KMS-11 (cell line): ENCODE measurements around the gene PHACTR1.
"Not testable (repeated sequence)": the region's sequence is repeated elsewhere in the genome, so short reads cannot be mapped to it uniquely, and the experiment has no call there.

Experiments
- H2AFZ ChIP-seq: fragments of 200-600 bp; sonication (generic); 2 replicates; pipeline ENCODE4 v1.6.1; 2016; ENCODE audit warnings: antibody characterized with exemption, mixed run types, low read depth
- H3K27ac ChIP-seq: fragments of 200-600 bp; sonication (generic); 2 replicates; pipeline ENCODE4 v1.6.1; 2016; ENCODE audit warnings: mild to moderate bottlenecking, mixed run types
- H3K27me3 ChIP-seq: fragments of 200-600 bp; sonication (generic); 2 replicates; pipeline ENCODE4 v1.6.1; 2017; ENCODE audit warnings: mild to moderate bottlenecking, low read depth, mixed run types, moderate library complexity; ENCODE audit not compliant: insufficient read depth
- H3K36me3 ChIP-seq: fragments of 200-600 bp; sonication (generic); 2 replicates; pipeline ENCODE4 v1.6.1; 2017; ENCODE audit warnings: mild to moderate bottlenecking, mixed run types; ENCODE audit not compliant: insufficient read depth
- H3K4me1 ChIP-seq: fragments of 200-600 bp; sonication (generic); 2 replicates; pipeline ENCODE4 v1.6.1; 2016; ENCODE audit warnings: mild to moderate bottlenecking, low read depth, mixed run types; ENCODE audit not compliant: poor library complexity, severe bottlenecking
- H3K4me2 ChIP-seq: fragments of 200-600 bp; sonication (generic); 2 replicates; pipeline ENCODE4 v1.7.0; 2016; ENCODE audit warnings: mild to moderate bottlenecking, mixed run types
- H3K4me3 ChIP-seq: fragments of 200-600 bp; sonication (generic); IDR thresholded peaks from 2 replicates; pipeline ENCODE4 v1.6.1; 2017; ENCODE audit warnings: low read depth, low read length, mixed read lengths; ENCODE audit not compliant: insufficient read depth
- H3K79me2 ChIP-seq: fragments of 200-600 bp; sonication (generic); 2 replicates; pipeline ENCODE4 v1.6.1; 2016; ENCODE audit warnings: low read depth, mixed run types; ENCODE audit not compliant: insufficient read depth
- H3K9ac ChIP-seq: fragments of 200-600 bp; sonication (generic); 2 replicates; pipeline ENCODE4 v1.6.1; 2016; ENCODE audit warnings: mild to moderate bottlenecking, mixed run types
- H4K20me1 ChIP-seq: fragments of 200-600 bp; sonication (generic); 2 replicates; pipeline ENCODE4 v1.6.1; 2016; ENCODE audit warnings: mild to moderate bottlenecking, mixed run types; ENCODE audit not compliant: insufficient read depth
- TF ChIP-seq, protein P1 (sequence below): fragments of 200-600 bp; sonication (generic); conservative IDR thresholded peaks from 2 replicates; pipeline ENCODE4 v1.6.1; 2017; ENCODE audit warnings: low read depth, mild to moderate bottlenecking, antibody characterized with exemption, low read length, moderate library complexity, mixed read lengths

PHACTR1 gene

DNA sequence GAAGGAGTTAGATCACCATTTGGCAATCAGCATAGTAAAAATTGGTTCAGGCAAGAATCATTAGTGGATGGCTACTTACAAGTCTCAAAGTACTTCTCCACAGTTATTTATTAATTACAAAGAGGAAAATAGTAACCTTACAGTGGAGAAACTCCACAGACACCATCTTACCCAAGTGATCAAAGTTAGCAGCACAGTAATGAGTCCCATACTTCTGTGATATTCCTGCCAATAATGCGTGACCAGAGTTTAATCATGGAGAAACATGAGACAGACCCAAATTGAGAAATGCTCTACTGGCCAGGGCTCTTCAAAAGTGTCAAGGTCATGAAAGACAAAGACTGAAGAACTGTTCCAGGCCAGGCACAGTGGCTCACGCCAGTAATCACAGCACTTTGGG, 602.3 kb downstream of the PHACTR1 start:
- Histone ChIP-seq H3K4me3 (no peak overlapping the region), H3K4me2 (no peak overlapping the region), H3K36me3 (no peaks in the 10 kb centered on the region), H2AFZ (no peak overlapping the region), H3K27ac (no peak overlapping the region), H4K20me1 (no peaks in the 10 kb centered on the region), H3K79me2 (no peaks in the 10 kb centered on the region), H3K27me3 (no peaks in the 10 kb centered on the region), H3K9ac (no peak overlapping the region), H3K4me1 (no peaks in the 10 kb centered on the region)
- TF ChIP-seq, protein P1, sequence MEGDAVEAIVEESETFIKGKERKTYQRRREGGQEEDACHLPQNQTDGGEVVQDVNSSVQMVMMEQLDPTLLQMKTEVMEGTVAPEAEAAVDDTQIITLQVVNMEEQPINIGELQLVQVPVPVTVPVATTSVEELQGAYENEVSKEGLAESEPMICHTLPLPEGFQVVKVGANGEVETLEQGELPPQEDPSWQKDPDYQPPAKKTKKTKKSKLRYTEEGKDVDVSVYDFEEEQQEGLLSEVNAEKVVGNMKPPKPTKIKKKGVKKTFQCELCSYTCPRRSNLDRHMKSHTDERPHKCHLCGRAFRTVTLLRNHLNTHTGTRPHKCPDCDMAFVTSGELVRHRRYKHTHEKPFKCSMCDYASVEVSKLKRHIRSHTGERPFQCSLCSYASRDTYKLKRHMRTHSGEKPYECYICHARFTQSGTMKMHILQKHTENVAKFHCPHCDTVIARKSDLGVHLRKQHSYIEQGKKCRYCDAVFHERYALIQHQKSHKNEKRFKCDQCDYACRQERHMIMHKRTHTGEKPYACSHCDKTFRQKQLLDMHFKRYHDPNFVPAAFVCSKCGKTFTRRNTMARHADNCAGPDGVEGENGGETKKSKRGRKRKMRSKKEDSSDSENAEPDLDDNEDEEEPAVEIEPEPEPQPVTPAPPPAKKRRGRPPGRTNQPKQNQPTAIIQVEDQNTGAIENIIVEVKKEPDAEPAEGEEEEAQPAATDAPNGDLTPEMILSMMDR, result no peak

DNA sequence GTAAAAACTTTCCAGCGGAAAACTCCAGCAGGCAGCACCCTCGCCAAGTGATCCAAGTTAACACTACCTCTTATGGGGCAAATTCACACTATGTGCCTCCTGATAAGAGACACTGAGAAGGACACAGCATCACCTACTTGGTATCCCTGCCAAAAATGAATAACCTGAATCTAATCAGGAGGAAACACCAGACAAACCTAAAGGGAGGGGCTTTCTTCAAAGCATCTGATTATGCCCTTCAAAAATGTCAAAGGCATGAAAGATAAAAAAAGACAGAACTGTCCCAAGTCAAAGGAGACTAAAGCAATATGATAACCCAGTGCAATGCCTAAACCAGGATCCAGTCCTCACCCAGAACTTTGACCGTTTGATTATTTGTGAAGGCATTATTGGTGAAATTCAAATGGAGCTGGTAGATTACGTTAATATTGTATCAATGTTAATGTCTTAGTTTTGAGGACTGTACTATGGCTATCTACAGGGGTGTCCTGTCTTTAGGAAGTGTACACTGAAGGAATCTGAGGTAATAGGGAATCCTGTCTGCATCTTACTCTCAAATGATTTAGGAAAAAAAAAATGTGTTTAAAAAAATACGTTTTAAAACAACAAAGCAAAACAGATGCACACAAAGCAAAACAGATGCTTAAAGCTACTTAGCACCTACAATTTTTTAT, 603.5 kb downstream of the PHACTR1 start:
- Histone ChIP-seq H3K9ac (no peak overlapping the region), H3K4me1 (no peaks in the 10 kb centered on the region), H3K4me3 (no peak overlapping the region), H3K79me2 (no peaks in the 10 kb centered on the region), H3K27ac (no peak overlapping the region), H3K36me3 (no peaks in the 10 kb centered on the region), H3K27me3 (no peaks in the 10 kb centered on the region), H2AFZ (no peak overlapping the region), H4K20me1 (no peaks in the 10 kb centered on the region), H3K4me2 (no peak overlapping the region)
- TF ChIP-seq, protein P1, result no peak

DNA sequence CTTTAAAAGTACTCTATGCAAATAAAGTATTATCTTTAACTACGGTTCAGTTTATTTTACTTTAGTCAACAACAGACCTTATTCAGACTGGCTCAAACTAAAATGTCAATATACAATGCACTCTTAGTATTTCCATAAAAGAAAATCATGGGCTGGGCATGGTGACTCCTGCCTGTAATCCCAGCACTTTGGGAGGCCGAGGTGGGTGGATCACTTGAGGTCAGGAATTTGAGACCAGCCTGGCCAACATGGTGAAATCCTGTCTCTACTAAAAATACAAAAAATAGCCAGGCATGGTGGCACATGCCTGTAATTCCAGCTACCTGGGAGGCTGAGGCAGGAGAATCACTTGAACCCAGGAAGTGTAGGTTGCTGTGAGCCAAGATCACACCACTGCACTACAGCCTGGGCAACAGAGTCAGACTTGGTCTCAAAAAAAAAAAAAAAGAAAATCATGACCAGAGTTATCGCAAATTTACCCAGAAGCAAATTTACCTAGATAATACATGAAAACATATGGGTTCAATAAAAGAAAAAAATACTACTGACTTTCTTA, 609.5 kb downstream of the PHACTR1 start:
- not testable (repeated sequence) for H4K20me1 ChIP-seq, H3K27ac ChIP-seq, H3K36me3 ChIP-seq, H2AFZ ChIP-seq, H3K9ac ChIP-seq, H3K4me3 ChIP-seq, H3K79me2 ChIP-seq, H3K27me3 ChIP-seq
- Histone ChIP-seq H3K4me1 (peaks cover 16% of the 10 kb centered on the region), H3K4me2 (peak overlapping the region; percentile 92; the same call in 1 of the 2 replicates)

DNA sequence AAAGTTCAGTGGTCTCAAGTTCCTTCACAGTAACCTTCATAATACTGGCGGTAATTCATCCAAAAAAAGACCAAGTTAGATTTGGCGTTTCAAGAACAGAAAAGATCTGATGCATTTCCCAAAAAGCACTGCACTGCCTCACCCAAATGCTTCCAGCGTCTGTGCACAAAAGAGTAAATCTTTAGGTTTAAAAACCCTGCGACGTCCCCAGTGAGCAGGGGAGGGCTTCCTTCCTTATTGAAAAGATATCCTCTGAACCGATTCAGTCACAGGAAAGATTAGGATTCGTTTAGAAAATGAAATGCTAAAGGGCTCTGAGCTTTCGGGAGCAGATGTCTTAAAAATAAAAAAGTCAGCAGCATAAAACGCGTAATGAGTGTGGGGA, 611.1 kb downstream of the PHACTR1 start:
- Histone ChIP-seq H3K4me3 (no peak overlapping the region), H4K20me1 (no peaks in the 10 kb centered on the region), H3K4me1 (peaks cover 19% of the 10 kb centered on the region), H3K27ac (peak overlapping the region; percentile 62), H3K36me3 (no peaks in the 10 kb centered on the region), H3K9ac (peak overlapping the region; percentile 83), H2AFZ (peak overlapping the region; percentile 97), H3K79me2 (no peaks in the 10 kb centered on the region; the same call in 1 of the 2 replicates), H3K27me3 (no peaks in the 10 kb centered on the region), H3K4me2 (peak overlapping the region; percentile 92)
- TF ChIP-seq, protein P1, result no peak
